T follicular helper cell (primary cell): ENCODE data around the gene PPID.
"Not testable (repeated sequence)": the region's sequence is repeated elsewhere in the genome, so short reads cannot be mapped to it uniquely, and the experiment has no call there.

Experiments
- DNase-seq: peaks from one replicate; pipeline ENCODE4 v3.0.0-alpha.2; 2020; ENCODE audit warnings: low read depth

The PPID gene

DNA sequence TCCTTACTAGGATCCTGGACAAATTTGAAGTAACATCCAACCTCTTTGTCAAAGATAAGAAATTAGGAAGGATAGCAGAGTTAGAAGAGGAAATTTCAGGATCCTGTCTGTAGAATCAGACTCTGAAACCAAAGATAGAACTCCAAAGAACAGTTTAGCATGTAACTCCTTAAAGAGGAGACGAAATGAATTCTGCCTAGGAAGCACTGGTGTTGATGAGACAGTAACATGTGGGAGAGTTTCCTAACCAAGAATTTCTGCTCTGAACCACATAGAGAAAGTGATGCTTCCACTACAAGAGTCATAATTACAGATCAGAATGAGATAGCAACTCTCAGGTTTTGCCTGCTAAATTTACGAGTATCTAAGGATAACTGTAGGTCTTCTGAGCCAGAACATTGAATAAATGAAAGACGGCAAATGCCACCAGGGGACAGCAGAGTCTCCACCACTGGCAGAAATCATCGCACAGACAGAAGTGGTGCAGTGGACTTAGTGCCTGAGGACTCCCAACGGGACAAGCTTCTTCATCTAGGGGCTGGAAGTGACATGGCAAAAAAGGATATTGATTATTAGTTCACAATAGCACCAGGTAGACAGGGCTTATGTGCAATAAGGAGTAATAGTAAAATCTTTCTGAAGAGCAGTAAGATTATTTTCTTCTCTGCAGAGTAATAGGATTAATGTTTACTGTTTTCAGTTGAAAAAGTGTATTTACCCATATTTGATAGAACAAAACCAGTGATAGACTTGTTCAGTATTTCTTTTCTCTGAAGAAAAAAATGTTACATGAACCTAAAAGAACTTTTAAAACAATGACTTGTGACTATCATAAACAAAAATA is 6.7 kb upstream of the PPID start:
- peak; percentile 9 for DNase-seq

- DNase-seq: no peak
Measured at GRCh38 chr4:158728236-158728635, 5.0 kb upstream of the PPID start.

- DNase-seq: no peak
Measured at GRCh38 chr4:158726633-158727032, 3.4 kb upstream of the PPID start.

GRCh38 chr4:158724637-158725036 is 1.4 kb upstream of the PPID start:
- no peak for DNase-seq

- no peak for DNase-seq
Measured at GRCh38 chr4:158722291-158722916, 792 bp downstream of the PPID start.

- DNase-seq: no peak
Measured at GRCh38 chr4:158721680-158722079, 1.5 kb downstream of the PPID start.

- DNase-seq: no peak
Measured at GRCh38 chr4:158715802-158716201, 7.4 kb downstream of the PPID start.

DNA sequence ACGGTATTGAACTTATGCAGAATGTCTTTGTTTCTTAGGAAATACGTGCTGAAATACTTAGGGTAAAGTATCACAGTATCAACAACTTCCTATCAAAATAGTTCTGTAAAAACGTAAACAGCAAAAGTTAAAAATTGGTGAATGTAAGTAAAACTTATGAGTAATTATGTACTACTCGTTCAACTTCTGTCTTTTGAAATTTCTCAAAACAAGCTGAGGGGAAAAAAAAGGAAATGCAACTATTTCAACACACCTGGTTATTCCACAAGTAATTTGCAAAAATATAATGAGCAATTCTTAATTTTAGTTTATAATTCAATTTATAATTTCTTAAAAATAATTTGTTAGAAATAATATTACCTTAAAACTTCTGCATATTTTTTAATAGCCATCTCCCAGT is 8.3 kb downstream of the PPID start:
- DNase-seq: no peak

- not testable (repeated sequence) for DNase-seq
Measured at GRCh38 chr4:158712622-158713021, 10.6 kb downstream of the PPID start.

DNA sequence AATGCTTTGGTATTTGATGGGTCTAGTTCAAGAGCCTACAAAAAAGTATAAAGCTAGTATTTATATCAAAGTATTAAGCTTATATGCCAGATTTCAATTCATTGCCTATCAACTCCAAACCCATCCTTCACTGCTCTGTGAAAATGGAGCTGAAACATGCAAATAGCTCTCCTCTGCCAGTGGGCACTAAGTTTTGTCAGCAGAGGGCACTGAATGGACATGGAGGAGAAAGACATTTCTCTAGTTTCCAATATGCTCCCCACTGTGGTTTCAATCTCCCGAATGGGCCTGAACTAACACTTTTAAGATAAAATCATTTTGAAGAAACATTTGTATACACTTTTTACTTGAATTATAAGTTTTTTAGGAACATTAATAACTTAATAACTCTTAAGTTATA is 12.4 kb downstream of the PPID start:
- DNase-seq: no peak

- no peak for DNase-seq
Measured at GRCh38 chr4:158704274-158704673, 18.9 kb downstream of the PPID start.

- DNase-seq: no peak
Measured at GRCh38 chr4:158688813-158689212, 34.4 kb downstream of the PPID start.

DNA sequence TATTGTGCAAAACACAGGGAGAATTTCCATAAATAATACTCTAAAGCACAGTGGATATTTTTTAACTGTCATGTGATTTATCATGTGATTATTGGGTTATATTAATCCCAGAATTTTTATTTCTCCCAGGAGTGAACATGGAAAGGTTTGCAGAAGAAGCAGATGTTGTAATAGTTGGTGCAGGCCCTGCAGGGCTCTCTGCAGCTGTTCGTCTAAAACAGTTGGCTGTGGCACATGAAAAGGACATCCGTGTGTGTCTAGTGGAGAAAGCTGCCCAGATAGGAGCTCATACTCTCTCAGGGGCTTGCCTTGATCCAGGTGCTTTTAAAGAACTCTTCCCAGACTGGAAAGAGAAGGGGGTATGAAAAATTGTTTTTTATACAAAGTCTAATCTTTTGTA is 41.1 kb downstream of the PPID start:
- DNase-seq: no peak

GRCh38 chr4:158681629-158682028 is 41.6 kb downstream of the PPID start:
- no peak for DNase-seq

GRCh38 chr4:158678767-158679166 is 44.4 kb downstream of the PPID start:
- no peak for DNase-seq

GRCh38 chr4:158676076-158676475 is 47.1 kb downstream of the PPID start:
- DNase-seq: no peak

- DNase-seq: no peak
Measured at GRCh38 chr4:158673633-158674032, 49.6 kb downstream of the PPID start.

DNA sequence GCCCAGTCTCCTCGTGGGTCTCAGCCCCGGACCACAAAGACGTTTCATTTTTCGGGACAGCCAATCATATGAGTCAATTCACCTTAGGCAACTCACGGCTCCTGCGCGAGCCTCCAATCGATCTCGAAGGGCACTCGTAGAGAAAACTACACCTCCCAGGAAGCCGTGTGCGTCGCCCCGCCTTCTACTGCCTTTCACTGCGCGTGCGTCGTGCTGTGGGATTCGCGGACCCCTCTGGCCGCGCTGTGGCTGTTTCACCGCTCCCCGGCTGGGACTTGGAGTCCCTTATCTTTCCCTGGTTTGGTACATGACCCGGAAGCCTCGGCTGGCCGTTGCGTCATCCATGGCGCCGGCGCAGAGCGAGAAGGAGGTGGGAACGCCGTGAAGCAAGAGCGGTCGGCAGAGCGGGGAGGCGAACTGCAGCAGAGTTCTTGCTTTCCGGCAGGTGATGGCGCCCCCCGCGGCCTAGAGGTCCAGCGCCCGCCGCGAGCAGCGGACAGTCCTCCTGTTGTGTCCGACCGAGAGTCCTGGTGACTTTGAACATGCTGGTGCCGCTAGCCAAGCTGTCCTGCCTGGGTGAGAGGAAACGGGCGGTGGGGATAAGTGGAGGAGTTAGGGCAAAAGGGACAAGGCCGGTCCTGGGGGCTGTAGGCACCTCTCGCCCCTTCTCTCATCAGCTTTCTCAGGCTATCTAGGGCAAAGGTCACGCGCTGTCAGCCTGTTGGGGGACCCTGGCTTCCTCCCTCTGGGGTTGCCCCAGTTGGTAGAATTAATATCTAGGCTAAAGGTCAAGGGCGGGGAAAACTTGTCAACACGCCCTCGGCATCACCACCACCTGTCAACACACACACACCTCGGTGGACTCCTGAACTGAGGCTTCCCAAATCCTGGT is 51.0 kb downstream of the PPID start, which contains the start of gene ETFDH:
Gene ETFDH, plus strand, starts transcription at position 382 of the 892 bp plus-strand sequence. Its CDS starts 161 bp downstream, at position 543.
- DNase-seq: peak; percentile 98

DNA sequence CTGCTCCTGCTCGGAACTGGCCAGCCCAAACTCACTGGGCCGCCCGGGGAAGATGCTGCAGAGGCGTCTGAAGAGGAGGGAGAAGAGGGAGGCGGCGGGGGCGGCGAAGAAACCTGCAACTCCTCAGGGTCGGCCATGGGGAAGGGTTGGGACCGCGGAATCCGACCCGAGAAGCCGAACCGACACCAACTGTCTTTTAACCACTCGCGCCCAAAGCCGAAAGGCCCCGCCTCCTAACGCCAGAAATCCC is 51.6 kb downstream of the PPID start, which contains the start of gene C4orf46:
Gene C4orf46, minus strand, starts transcription at position 223 of the 250 bp plus-strand sequence. Its CDS starts 86 bp downstream, at position 137.
- no peak for DNase-seq

- DNase-seq: no peak
Measured at GRCh38 chr4:158670975-158671664, 52.1 kb downstream of the PPID start.

GRCh38 chr4:158669310-158669709 is 53.9 kb downstream of the PPID start:
- no peak for DNase-seq

DNA sequence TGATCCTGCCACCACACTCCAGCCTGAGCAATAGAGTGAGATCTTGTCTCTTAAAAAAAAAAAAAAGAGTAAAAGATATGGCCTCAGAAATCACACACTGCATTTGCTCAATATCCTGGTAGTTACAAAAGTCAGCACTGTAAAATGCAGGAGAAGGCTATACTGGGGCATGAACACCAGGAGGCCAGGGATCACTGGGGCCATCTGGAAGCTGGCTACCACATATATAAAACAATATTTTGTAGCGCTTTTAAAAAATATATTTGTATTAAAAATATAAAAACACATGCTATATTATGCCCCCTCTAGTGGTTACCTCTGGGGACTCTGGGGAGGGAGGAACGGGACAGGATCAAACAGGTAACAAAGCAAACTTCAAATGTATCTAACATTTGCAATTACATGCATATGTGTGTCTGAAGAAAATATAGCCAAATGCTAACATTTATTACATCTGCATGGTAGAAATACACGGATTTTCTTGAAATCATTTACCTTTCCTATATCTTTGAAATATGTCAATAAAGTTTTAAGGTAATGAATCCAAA is 55.5 kb downstream of the PPID start:
- no peak for DNase-seq
